Activated gamma-delta T cell treated with Interleukin-2 at 50 U/mL for 16 hours (primary cell): Measurements from ENCODE around the gene CCDC136.

Source experiments
- DNase-seq: peaks from one replicate; pipeline ENCODE4 v3.0.0-alpha.2; 2020

CCDC136 gene

DNA sequence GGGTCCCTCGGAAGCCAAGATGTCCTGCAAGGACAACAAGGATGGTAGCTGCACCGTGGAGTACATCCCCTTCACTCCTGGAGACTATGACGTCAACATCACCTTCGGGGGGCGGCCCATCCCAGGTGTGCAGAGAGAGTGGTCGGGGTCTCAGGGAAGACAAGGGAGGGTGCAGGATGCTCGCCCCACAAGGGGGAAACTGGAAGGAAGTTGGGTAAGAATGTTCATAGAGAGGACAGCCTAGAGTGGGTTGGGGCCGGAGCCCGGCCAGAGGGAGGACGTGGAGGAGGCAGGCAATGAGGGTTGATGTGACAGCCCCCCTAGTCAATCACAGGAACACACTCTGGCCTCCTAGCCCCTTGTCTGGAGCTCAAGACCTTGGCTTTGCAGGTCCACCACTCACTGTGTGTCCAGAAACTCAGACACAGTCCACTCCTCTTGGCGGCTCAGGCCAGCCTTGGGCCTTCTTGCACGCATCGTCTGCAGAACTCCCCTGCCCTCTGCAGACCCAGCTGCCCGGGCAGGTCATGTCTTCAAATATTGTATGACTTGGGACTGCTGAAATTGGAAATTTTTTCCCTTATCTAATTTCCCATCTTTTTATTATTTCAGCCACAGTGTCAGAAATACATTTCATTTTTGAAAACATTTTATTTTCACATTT is 55.1 kb downstream of the CCDC136 start:
- DNase-seq, result no peak

GRCh38 chr7:128847721-128848211 is 56.0 kb downstream of the CCDC136 start:
- DNase-seq, result no peak

- DNase-seq, result no peak
Measured at GRCh38 chr7:128848289-128849155, 56.8 kb downstream of the CCDC136 start.

DNA sequence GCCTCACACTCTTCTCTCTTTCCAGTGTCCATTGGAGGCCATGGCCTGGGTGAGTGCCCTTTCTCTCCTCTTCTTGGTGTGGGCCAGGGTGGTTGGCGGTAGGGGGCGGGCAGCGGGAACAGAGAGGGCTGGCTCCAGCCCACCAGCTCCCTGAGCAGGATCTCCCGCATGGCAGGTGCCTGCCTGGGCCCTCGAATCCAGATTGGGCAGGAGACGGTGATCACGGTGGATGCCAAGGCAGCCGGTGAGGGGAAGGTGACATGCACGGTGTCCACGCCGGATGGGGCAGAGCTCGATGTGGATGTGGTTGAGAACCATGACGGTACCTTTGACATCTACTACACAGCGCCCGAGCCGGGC is 57.4 kb downstream of the CCDC136 start:
- DNase-seq, result no peak

DNA sequence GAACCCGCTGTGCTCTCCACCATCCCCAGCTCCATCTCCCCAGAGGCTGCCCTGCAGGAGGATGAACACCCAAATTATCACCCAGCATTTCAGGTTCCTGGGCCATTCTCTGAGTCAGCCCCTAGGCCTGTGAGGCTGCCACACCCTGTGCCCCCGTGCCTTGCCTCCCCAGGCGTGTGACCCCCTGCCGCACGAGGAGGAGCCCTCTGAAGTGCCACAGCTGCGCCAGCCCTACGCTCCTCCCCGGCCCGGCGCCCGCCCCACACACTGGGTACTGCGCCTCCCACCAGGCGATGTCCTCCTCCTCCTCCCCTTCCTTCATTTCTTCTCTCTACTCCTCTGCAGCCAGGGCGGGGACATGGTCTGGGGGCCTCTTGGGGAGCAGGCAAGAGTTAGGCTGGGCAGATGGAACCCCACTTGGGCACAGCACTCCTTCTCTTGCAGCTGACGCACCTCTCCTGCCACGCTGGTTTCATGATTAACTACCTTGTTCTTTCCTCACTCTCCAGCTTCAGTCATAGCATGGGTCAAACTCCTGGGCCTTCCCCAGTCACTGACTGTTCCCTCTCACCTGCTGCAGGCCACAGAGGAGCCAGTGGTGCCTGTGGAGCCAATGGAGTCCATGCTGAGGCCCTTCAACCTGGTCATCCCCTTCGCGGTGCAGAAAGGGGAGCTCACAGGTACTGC is 58.2 kb downstream of the CCDC136 start:
- DNase-seq, result no peak

DNA sequence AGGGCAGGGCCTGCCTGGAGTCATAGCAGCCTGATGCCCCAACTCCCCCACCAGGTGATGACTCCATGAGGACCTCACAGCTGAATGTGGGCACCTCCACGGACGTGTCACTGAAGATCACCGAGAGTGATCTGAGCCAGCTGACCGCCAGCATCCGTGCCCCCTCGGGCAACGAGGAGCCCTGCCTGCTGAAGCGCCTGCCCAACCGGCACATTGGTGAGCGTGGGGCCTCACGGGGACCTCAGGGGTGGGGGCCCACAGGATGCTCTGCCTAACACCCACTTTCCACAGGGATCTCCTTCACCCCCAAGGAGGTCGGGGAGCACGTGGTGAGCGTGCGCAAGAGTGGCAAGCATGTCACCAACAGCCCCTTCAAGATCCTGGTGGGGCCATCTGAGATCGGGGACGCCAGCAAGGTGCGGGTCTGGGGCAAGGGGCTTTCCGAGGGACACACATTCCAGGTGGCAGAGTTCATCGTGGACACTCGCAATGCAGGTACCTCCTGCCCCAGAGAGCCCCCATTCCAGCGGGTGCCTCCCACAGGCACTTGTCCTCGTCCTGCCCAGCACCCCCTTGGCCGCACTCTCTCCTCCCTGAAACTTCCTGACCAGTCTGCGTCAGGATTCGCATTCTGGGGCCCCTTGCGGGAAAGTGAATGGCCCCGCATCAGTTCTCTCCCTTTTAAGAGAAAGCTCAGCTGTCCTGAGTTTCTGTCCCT is 60.9 kb downstream of the CCDC136 start:
- no peak for DNase-seq

DNA sequence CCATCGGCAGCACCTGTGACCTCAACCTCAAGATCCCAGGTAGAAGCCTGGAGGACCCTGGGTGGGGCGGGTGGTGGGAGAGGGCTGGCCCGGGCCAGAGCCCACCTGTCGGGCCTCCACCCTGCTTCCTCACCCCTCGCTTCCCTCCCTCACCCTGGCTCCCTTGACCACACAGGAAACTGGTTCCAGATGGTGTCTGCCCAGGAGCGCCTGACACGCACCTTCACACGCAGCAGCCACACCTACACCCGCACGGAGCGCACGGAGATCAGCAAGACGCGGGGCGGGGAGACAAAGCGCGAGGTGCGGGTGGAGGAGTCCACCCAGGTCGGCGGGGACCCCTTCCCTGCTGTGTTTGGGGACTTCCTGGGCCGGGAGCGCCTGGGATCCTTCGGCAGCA is 62.0 kb downstream of the CCDC136 start:
- DNase-seq, result no peak

GRCh38 chr7:128854396-128854795 is 62.6 kb downstream of the CCDC136 start:
- DNase-seq, result no peak

GRCh38 chr7:128855559-128855958 is 63.8 kb downstream of the CCDC136 start:
- no peak for DNase-seq

DNA sequence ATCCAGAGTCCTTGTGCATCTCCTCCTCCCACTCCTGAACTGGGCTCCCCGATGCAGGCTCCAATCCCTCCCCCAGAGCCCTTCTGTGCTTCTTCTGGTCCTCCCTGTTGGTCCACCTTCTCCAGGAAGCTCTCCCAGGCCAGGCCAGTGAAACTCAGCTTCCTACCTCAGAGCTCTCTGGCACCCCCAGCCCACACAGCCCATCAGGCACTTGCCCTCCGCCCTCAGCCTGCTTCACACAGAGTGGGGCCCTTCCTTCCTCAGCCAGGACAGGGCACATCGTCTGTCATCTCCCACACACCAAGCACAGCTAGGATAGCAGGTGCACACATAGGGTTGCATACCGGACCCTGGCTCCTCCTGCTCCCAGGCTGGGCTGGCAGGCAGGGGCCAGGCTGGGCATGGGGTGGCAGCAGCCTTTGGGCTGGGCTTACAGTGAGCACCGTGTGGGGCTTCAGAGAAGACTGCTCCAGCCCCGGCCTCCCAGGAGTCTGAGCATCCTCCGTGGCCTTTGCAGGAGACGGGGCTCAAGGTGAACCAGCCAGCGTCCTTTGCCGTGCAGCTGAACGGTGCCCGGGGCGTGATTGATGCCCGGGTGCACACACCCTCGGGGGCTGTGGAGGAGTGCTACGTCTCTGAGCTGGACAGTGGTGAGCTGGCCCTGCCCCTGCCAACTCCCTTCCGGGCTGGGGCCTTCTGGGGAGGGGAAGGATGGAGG is 64.4 kb downstream of the CCDC136 start:
- DNase-seq, result no peak

- DNase-seq, result no peak
Measured at GRCh38 chr7:128858380-128859231, 66.8 kb downstream of the CCDC136 start.

- DNase-seq, result no peak
Measured at GRCh38 chr7:128859232-128860157, 67.7 kb downstream of the CCDC136 start.

GRCh38 chr7:128860158-128861073 is 68.6 kb downstream of the CCDC136 start:
- DNase-seq, result no peak

GRCh38 chr7:128861957-128862570 is 70.3 kb downstream of the CCDC136 start:
- DNase-seq, result no peak

- peak; percentile 99 for DNase-seq
Measured at GRCh38 chr7:128862571-128863432, 71.0 kb downstream of the CCDC136 start, which contains the start of gene ATP6V1F. Gene ATP6V1F (plus strand): TSS chr7:128862856. CDS start chr7:128862905, 49 bp downstream.

GRCh38 chr7:128863433-128863989 is 71.7 kb downstream of the CCDC136 start:
- no peak for DNase-seq

DNA sequence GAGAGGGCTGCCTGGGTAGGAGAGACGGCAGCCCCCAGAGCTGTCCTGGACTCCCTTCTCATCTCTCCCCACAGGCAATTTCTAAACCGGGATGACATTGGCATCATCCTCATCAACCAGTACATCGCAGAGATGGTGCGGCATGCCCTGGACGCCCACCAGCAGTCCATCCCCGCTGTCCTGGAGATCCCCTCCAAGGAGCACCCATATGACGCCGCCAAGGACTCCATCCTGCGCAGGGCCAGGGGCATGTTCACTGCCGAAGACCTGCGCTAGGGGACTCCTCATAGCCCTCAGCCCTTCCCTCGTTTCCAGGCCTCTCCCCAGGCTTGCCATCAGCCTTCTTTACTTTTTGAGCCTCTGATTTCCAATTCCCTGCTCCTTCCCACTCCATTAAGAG is 73.5 kb downstream of the CCDC136 start:
- no peak for DNase-seq
